SK-MEL-5 (cell line): ENCODE results near the gene HDDC3. TPM values are rescaled to one million over a fixed set of nuclear protein-coding genes. Genes with fewer than 3 reads are reported as not detected.

Experiments used
- DNase-seq: peaks from one replicate; pipeline ENCODE4 v3.0.0-alpha.2; 2016; ENCODE audit warnings: low read depth, low spot score
- in situ Hi-C: cut with HindIII; loops from 2 replicates; pipeline ENCODE4 v1.10.0; 2016; ENCODE audit warnings: low sequenced_read_pairs, high pct_unique_total_duplicates, low pct_unique_long_range_greater_than_20kb
- small RNA-seq, 2 experiments: library from RNA; depleted of rRNA; stranded (forward); fragments of <200 nt; gene quantifications; one replicate each; pipeline ENCODE3, GENCODE V24; 2014
- total RNA-seq: library from RNA; depleted of rRNA; stranded (reverse); fragments of >200 nt; shearing (Covaris generic); gene quantifications from 2 replicates; pipeline ENCODE4 v1.2.3, GENCODE V29; 2014; rRNA removed

Gene HDDC3
- total RNA-seq, 1 experiment from 2014 or later, result 17.6 TPM

GRCh38 chr15:90886291-90886614 lies 46.1 kb downstream of the HDDC3 start:
- in situ Hi-C loops, result no loop called here
- DNase-seq, result no peak

- peak; percentile 68 for DNase-seq
- in situ Hi-C loops, result no loop called here
Observed at GRCh38 chr15:90885432-90886290, 46.7 kb downstream of the HDDC3 start.

- DNase-seq, result no peak
- in situ Hi-C loops, result no loop called here
Observed at GRCh38 chr15:90884719-90885431, 47.5 kb downstream of the HDDC3 start.

- no peak for DNase-seq
- in situ Hi-C loops, result no loop called here
Observed at GRCh38 chr15:90883976-90884718, 48.2 kb downstream of the HDDC3 start, which contains the start of gene FES. Gene FES, plus strand, starts transcription at chr15:90884504. Its CDS starts 542 bp downstream, at chr15:90885046.

- in situ Hi-C loops, result no loop called here
- no peak for DNase-seq
Observed at GRCh38 chr15:90883526-90883975, 48.8 kb downstream of the HDDC3 start.

GRCh38 chr15:90882781-90883525 lies 49.4 kb downstream of the HDDC3 start:
- no peak for DNase-seq
- in situ Hi-C loops, result no loop called here

- DNase-seq, result no peak
- in situ Hi-C loops, result no loop called here
Observed at GRCh38 chr15:90881978-90882721, 50.2 kb downstream of the HDDC3 start.

GRCh38 chr15:90881181-90881977 lies 51.0 kb downstream of the HDDC3 start:
- in situ Hi-C loops, result no loop called here
- DNase-seq, result no peak

GRCh38 chr15:90880381-90881145 lies 51.8 kb downstream of the HDDC3 start:
- in situ Hi-C loops, result no loop called here
- DNase-seq, result no peak

Small RNA genes within 50 kb of the gene (small RNA-seq; reads per million reads assigned to genes)
- 0 reads per million in 2 experiments for gene RF00019

Other genes with a start within 250 kb of the HDDC3 start
- 41.3 and 41.9 TPM in 2 replicates for gene BLM, start 215.2 kb downstream of the HDDC3 start, total RNA-seq
- gene FURIN, start 64.0 kb downstream of the HDDC3 start, total RNA-seq, result 38.3 and 40.7 TPM in 2 replicates
- gene FES, start 48.0 kb downstream of the HDDC3 start, total RNA-seq, result 0.16 TPM in 1 of 2 replicates, not detected in the other
- gene MAN2A2, start 29.2 kb downstream of the HDDC3 start, total RNA-seq, result 4.7 and 6.8 TPM in 2 replicates
- gene UNC45A, start 2.7 kb upstream of the HDDC3 start, total RNA-seq, result 58.4 and 62.4 TPM in 2 replicates
- gene RCCD1, start 22.3 kb upstream of the HDDC3 start, total RNA-seq, result 9.9 and 10.1 TPM in 2 replicates
- gene PRC1, start 62.0 kb upstream of the HDDC3 start, total RNA-seq, result 92.3 and 109 TPM in 2 replicates
- gene VPS33B, start 90.0 kb upstream of the HDDC3 start, total RNA-seq, result 16.1 and 18.8 TPM in 2 replicates
- gene SV2B, start 167.7 kb upstream of the HDDC3 start, total RNA-seq, result 0.11 and 0.18 TPM in 2 replicates